Measurements from ENCODE around the gene AFF2.

AFF2 gene

DNA sequence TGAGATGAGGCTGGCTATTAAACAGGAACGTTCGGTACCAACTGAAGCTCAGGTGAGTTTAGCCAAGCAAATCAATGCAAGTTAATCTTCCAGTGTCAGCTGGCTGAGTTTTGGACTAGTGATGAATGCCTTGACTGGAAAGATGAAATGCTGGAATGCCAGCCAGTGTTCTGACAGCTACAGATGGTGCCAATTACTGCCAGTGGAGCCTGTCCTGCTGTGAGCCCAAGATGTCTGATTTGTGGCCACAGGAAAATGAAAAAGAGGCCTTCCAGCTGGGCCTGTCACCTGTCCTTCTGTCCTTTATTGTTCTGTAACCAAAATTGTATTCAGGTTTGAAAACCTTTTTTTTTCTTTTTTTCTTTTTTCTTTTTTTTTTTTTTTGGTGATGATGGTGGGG is 223.1 kb downstream of the AFF2 start:
- H3K4me3 ChIP-seq (ENCODE audit: insufficient read length, low read depth): no peak overlapping the region
- no peaks in the 10 kb centered on the region for H3K9me3 ChIP-seq (ENCODE audit: insufficient read depth, low read length)
- H3K27me3 ChIP-seq (ENCODE audit: insufficient read depth, insufficient read length): no peaks in the 10 kb centered on the region
- no peaks in the 10 kb centered on the region for H3K36me3 ChIP-seq (ENCODE audit: insufficient read depth, insufficient read length, low read length)
- no peak for TF ChIP-seq SUZ12 (IDR thresholded peaks at IDR 0.05; ENCODE audit: extremely low read depth, insufficient read depth, insufficient read length)
- TF ChIP-seq YY1 (IDR thresholded peaks at IDR 0.05; ENCODE audit: insufficient read depth, insufficient read length): no peak
- no peak for TF ChIP-seq ZNF274 (IDR thresholded peaks at IDR 0.05; ENCODE audit: low read depth, low read length)
- no peak for DNase-seq (ENCODE audit: low read depth, low spot score)
- H3K4me1 ChIP-seq (ENCODE audit: insufficient read depth, insufficient read length): no peaks in the 10 kb centered on the region
- H3K9ac ChIP-seq (ENCODE audit: insufficient read length, low read depth): no peak overlapping the region

- H3K4me1 ChIP-seq (ENCODE audit: insufficient read depth, insufficient read length): no peaks in the 10 kb centered on the region
- H3K36me3 ChIP-seq (ENCODE audit: insufficient read depth, insufficient read length, low read length): no peaks in the 10 kb centered on the region
- no peak overlapping the region for H3K9ac ChIP-seq (ENCODE audit: insufficient read length, low read depth)
- no peaks in the 10 kb centered on the region for H3K9me3 ChIP-seq (ENCODE audit: insufficient read depth, low read length)
- TF ChIP-seq ZNF274 (IDR thresholded peaks at IDR 0.05; ENCODE audit: low read depth, low read length): no peak
- TF ChIP-seq YY1 (IDR thresholded peaks at IDR 0.05; ENCODE audit: insufficient read depth, insufficient read length): no peak
- no peak for TF ChIP-seq SUZ12 (IDR thresholded peaks at IDR 0.05; ENCODE audit: extremely low read depth, insufficient read depth, insufficient read length)
- H3K4me3 ChIP-seq (ENCODE audit: insufficient read length, low read depth): no peak overlapping the region
- H3K27me3 ChIP-seq (ENCODE audit: insufficient read depth, insufficient read length): no peaks in the 10 kb centered on the region
- DNase-seq (ENCODE audit: low read depth, low spot score): no peak
These were observed 228.5 kb downstream of the AFF2 start for GRCh38 chrX:148728901-148729300.

- TF ChIP-seq SUZ12 (IDR thresholded peaks at IDR 0.05; ENCODE audit: extremely low read depth, insufficient read depth, insufficient read length) (no peak), YY1 (IDR thresholded peaks at IDR 0.05; ENCODE audit: insufficient read depth, insufficient read length) (no peak), ZNF274 (IDR thresholded peaks at IDR 0.05; ENCODE audit: low read depth, low read length) (no peak)
- Histone ChIP-seq H3K4me1 (ENCODE audit: insufficient read depth, insufficient read length) (no peaks in the 10 kb centered on the region), H3K9ac (ENCODE audit: insufficient read length, low read depth) (no peak overlapping the region), H3K4me3 (ENCODE audit: insufficient read length, low read depth) (no peak overlapping the region), H3K9me3 (ENCODE audit: insufficient read depth, low read length) (no peaks in the 10 kb centered on the region), H3K27me3 (ENCODE audit: insufficient read depth, insufficient read length) (no peaks in the 10 kb centered on the region), H3K36me3 (ENCODE audit: insufficient read depth, insufficient read length, low read length) (no peaks in the 10 kb centered on the region)
- DNase-seq (ENCODE audit: low read depth, low spot score): no peak
These were observed 232.3 kb downstream of the AFF2 start for GRCh38 chrX:148732743-148733142.

- no peak for DNase-seq (ENCODE audit: low read depth, low spot score)
- H3K9ac ChIP-seq (ENCODE audit: insufficient read length, low read depth): no peak overlapping the region
- H3K9me3 ChIP-seq (ENCODE audit: insufficient read depth, low read length): no peaks in the 10 kb centered on the region
- no peaks in the 10 kb centered on the region for H3K27me3 ChIP-seq (ENCODE audit: insufficient read depth, insufficient read length)
- H3K4me1 ChIP-seq (ENCODE audit: insufficient read depth, insufficient read length): no peaks in the 10 kb centered on the region
- TF ChIP-seq ZNF274 (IDR thresholded peaks at IDR 0.05; ENCODE audit: low read depth, low read length) (no peak), SUZ12 (IDR thresholded peaks at IDR 0.05; ENCODE audit: extremely low read depth, insufficient read depth, insufficient read length) (no peak), YY1 (IDR thresholded peaks at IDR 0.05; ENCODE audit: insufficient read depth, insufficient read length) (no peak)
- H3K36me3 ChIP-seq (ENCODE audit: insufficient read depth, insufficient read length, low read length): no peaks in the 10 kb centered on the region
- H3K4me3 ChIP-seq (ENCODE audit: insufficient read length, low read depth): no peak overlapping the region
These were observed 241.0 kb downstream of the AFF2 start for GRCh38 chrX:148741441-148741840.

GRCh38 chrX:148755111-148755510 is 254.7 kb downstream of the AFF2 start:
- Histone ChIP-seq H3K27me3 (ENCODE audit: insufficient read depth, insufficient read length) (no peaks in the 10 kb centered on the region), H3K4me1 (ENCODE audit: insufficient read depth, insufficient read length) (no peaks in the 10 kb centered on the region), H3K9me3 (ENCODE audit: insufficient read depth, low read length) (no peaks in the 10 kb centered on the region), H3K9ac (ENCODE audit: insufficient read length, low read depth) (no peak overlapping the region), H3K4me3 (ENCODE audit: insufficient read length, low read depth) (no peak overlapping the region), H3K36me3 (ENCODE audit: insufficient read depth, insufficient read length, low read length) (no peaks in the 10 kb centered on the region)
- no peak for TF ChIP-seq YY1 (IDR thresholded peaks at IDR 0.05; ENCODE audit: insufficient read depth, insufficient read length)
- TF ChIP-seq ZNF274 (IDR thresholded peaks at IDR 0.05; ENCODE audit: low read depth, low read length): no peak
- no peak for DNase-seq (ENCODE audit: low read depth, low spot score)

DNA sequence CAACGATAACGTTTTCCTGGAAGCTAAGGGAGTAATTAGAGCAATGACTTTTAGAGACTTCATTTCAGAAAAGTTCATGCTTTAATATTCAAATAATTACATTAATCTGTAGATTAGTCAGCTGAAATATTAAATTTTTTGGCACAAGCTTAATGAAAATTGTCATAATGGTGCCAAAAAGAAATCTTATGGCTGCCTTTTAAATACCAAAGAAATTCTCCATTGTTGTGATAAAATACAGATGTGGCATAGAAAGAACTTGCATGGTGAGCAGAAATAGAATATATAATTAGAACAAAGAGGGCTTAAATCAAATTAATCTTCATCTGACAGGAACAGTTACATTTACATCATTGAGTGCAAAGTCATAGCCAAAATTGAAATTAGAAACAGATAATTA is 263.5 kb downstream of the AFF2 start:
- TF ChIP-seq SUZ12 (IDR thresholded peaks at IDR 0.05; ENCODE audit: extremely low read depth, insufficient read depth, insufficient read length) (no peak), ZNF274 (IDR thresholded peaks at IDR 0.05; ENCODE audit: low read depth, low read length) (no peak), YY1 (IDR thresholded peaks at IDR 0.05; ENCODE audit: insufficient read depth, insufficient read length) (no peak)
- Histone ChIP-seq H3K9ac (ENCODE audit: insufficient read length, low read depth) (no peak overlapping the region), H3K36me3 (ENCODE audit: insufficient read depth, insufficient read length, low read length) (no peaks in the 10 kb centered on the region), H3K9me3 (ENCODE audit: insufficient read depth, low read length) (no peaks in the 10 kb centered on the region), H3K4me1 (ENCODE audit: insufficient read depth, insufficient read length) (no peaks in the 10 kb centered on the region), H3K4me3 (ENCODE audit: insufficient read length, low read depth) (no peak overlapping the region), H3K27me3 (ENCODE audit: insufficient read depth, insufficient read length) (no peaks in the 10 kb centered on the region)
- no peak for DNase-seq (ENCODE audit: low read depth, low spot score)

DNA sequence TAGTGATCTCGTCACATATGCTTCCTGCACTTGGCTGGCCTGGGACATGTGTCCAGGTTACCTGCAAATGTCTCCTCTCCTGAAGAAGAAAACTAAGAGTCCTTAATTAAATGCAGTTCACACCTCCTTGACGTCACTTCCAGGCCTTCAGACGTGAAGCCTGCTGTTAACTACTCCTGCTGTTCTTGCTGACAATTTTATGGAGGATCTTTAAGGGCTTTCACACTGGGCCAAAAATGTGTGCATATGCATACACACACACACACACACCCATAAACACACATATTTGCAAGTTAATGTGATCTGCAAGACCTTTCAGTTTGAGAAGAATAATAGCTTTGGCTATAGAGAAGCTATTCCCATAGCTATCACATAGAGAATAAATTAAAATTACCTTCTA is 267.9 kb downstream of the AFF2 start:
- no peak for DNase-seq (ENCODE audit: low read depth, low spot score)
- no peaks in the 10 kb centered on the region for H3K4me1 ChIP-seq (ENCODE audit: insufficient read depth, insufficient read length)
- no peak overlapping the region for H3K9ac ChIP-seq (ENCODE audit: insufficient read length, low read depth)
- no peak for TF ChIP-seq YY1 (IDR thresholded peaks at IDR 0.05; ENCODE audit: insufficient read depth, insufficient read length)
- TF ChIP-seq ZNF274 (IDR thresholded peaks at IDR 0.05; ENCODE audit: low read depth, low read length): no peak
- no peak for TF ChIP-seq SUZ12 (IDR thresholded peaks at IDR 0.05; ENCODE audit: extremely low read depth, insufficient read depth, insufficient read length)
- no peaks in the 10 kb centered on the region for H3K36me3 ChIP-seq (ENCODE audit: insufficient read depth, insufficient read length, low read length)
- H3K27me3 ChIP-seq (ENCODE audit: insufficient read depth, insufficient read length): no peaks in the 10 kb centered on the region
- no peaks in the 10 kb centered on the region for H3K9me3 ChIP-seq (ENCODE audit: insufficient read depth, low read length)
- H3K4me3 ChIP-seq (ENCODE audit: insufficient read length, low read depth): no peak overlapping the region

DNA sequence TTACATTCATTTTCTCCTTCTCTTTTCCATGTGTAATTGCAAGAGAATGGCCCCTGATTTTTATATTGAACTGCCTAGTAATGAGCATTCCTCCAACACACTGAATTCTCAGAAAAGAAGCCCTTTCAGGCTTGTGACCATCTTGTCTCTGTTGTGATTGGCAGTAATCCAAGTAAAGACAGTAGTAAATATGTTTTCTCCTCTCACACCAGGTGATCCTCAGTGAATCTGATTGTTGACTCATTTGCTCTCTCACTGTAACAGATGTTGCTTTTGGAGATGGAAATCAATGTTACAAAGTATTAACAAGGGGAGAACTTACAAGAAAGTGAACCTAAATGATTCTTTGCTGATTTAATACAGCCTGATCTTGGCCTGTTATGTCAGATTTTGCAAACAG is 271.0 kb downstream of the AFF2 start:
- DNase-seq (ENCODE audit: low read depth, low spot score): no peak
- Histone ChIP-seq H3K27me3 (ENCODE audit: insufficient read depth, insufficient read length) (no peaks in the 10 kb centered on the region), H3K9ac (ENCODE audit: insufficient read length, low read depth) (no peak overlapping the region), H3K4me1 (ENCODE audit: insufficient read depth, insufficient read length) (no peaks in the 10 kb centered on the region), H3K9me3 (ENCODE audit: insufficient read depth, low read length) (no peaks in the 10 kb centered on the region), H3K4me3 (ENCODE audit: insufficient read length, low read depth) (no peak overlapping the region), H3K36me3 (ENCODE audit: insufficient read depth, insufficient read length, low read length) (no peaks in the 10 kb centered on the region)
- TF ChIP-seq ZNF274 (IDR thresholded peaks at IDR 0.05; ENCODE audit: low read depth, low read length) (no peak), SUZ12 (IDR thresholded peaks at IDR 0.05; ENCODE audit: extremely low read depth, insufficient read depth, insufficient read length) (no peak), YY1 (IDR thresholded peaks at IDR 0.05; ENCODE audit: insufficient read depth, insufficient read length) (no peak)

All from NT2/D1 (cell line).